Measurements from ENCODE around the gene TPCN1. TPM values are rescaled to one million over a fixed set of nuclear protein-coding genes. Genes with fewer than 3 reads are reported as not detected.

Gene TPCN1
- total RNA-seq, 2 donors from 2014 or later: 74.7 to 84.0 TPM

DNA sequence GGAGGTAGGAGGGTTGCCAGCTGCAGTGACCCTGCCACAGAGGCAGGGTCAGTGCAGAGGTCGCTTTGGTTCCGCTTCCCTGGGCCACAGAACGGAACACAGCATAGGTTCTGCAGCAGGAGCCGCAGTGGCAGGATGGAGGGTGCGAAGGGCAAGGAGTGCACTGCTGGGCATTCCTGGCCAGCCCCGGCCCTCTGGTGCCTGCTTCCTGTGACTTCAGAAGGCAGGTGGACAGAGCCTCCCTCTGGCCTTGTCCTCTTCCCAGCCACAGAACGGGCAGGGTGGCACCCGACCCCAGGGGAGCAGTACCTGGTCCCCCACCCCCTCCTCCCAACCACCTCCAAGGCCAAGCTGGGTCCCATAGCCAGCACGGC lies 75.9 kb downstream of the TPCN1 start:
- Mint-ChIP-seq H3K4me3 (no peak overlapping the region), H3K27me3 (ENCODE audit: low read depth) (no peaks in the 10 kb centered on the region), H3K9me3 (no peaks in the 10 kb centered on the region), H3K36me3 (ENCODE audit: insufficient read depth in 2 of 2) (peaks cover 0 to 9% of the 10 kb centered on the region in 2 donors), H3K4me1 (ENCODE audit: low read depth) (peaks cover 2% of the 10 kb centered on the region), H3K27ac (no peak overlapping the region)
- DNase-seq (no peak), ATAC-seq (replicated peaks in 1 of 2) (peak in 1 of 2 donors; percentile 12)

DNA sequence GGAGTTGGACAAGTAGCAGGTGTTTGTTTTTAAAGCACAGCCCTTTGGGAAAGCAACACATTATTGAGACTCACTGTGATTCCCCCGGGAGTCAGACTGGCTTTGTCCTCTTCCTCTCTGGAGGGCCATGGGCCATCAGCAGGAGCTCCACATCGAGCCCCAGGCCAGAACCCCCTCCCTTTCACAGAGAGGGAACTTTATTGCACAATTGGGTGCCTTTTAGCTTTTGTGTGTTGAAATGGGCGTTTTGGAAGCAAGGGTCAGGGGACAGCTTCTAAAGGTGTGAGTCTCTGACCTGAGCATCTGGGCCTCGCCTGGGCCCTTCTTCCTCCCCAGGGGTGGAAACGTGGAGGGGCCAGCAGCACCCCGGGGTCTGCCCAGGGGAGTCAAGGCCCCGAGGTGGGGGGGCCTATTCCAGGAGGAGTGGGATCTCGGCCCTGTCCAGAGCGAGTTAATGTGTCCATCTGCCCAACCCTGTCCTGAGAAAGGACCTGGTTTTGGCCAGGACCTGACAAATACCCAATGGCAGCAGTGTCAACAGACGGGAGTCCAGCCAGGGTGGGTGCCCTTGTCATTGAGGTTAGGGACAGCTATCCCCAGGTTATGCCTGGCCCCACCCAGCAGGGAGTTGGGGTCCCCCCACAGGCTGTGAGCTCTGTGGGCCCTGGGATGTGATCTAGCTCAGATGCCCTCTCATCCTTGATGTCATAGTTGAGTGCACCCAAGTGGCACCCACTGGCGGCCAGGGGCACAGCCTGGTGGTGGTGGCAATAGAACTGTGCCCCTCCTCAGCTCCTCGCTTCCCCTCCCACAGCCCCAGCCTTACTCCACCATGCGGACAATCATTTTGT lies 76.6 kb downstream of the TPCN1 start:
- H3K27me3 Mint-ChIP-seq (ENCODE audit: low read depth): no peaks in the 10 kb centered on the region

DNA sequence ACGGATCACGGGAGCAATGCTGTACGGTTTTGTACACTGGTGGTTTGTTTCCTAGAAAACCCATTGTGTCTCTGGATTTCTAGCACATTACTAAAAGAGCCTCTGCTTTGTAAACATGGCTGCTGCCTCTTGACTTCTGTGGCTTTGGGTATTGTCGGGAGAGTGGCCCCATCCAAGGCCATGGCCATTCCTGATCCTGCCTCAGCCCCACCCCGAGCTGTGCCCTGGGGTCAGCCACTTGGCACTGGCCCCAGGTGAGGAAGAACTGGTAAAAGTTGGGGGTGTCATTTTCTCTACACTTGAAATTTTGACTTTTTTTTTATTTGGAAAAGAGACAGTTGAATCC lies 77.2 kb downstream of the TPCN1 start:
- DNase-seq (no peak), ATAC-seq (replicated peaks in 1 of 2) (no peak)
- peaks cover 14% of the 10 kb centered on the region for H3K4me1 Mint-ChIP-seq (ENCODE audit: low read depth)
- no peaks in the 10 kb centered on the region for H3K9me3 Mint-ChIP-seq
- H3K36me3 Mint-ChIP-seq (ENCODE audit: insufficient read depth in 2 of 2): peaks cover 0 to 7% of the 10 kb centered on the region in 2 donors
- H3K4me3 Mint-ChIP-seq: no peak overlapping the region
- peak overlapping the region; percentile 73 for H3K27ac Mint-ChIP-seq
- no peaks in the 10 kb centered on the region for H3K27me3 Mint-ChIP-seq (ENCODE audit: low read depth)

More for the DNA sequence above, 76.6 kb downstream of the TPCN1 start:
- peaks cover 0 to 9% of the 10 kb centered on the region in 2 donors for H3K36me3 Mint-ChIP-seq (ENCODE audit: insufficient read depth in 2 of 2)
- H3K4me1 Mint-ChIP-seq (ENCODE audit: low read depth): peaks cover 8% of the 10 kb centered on the region
- DNase-seq: no peak
- H3K4me3 Mint-ChIP-seq: no peak overlapping the region
- no peaks in the 10 kb centered on the region for H3K9me3 Mint-ChIP-seq
- no peak for ATAC-seq (replicated peaks in 1 of 2)
- H3K27ac Mint-ChIP-seq: no peak overlapping the region

DNA sequence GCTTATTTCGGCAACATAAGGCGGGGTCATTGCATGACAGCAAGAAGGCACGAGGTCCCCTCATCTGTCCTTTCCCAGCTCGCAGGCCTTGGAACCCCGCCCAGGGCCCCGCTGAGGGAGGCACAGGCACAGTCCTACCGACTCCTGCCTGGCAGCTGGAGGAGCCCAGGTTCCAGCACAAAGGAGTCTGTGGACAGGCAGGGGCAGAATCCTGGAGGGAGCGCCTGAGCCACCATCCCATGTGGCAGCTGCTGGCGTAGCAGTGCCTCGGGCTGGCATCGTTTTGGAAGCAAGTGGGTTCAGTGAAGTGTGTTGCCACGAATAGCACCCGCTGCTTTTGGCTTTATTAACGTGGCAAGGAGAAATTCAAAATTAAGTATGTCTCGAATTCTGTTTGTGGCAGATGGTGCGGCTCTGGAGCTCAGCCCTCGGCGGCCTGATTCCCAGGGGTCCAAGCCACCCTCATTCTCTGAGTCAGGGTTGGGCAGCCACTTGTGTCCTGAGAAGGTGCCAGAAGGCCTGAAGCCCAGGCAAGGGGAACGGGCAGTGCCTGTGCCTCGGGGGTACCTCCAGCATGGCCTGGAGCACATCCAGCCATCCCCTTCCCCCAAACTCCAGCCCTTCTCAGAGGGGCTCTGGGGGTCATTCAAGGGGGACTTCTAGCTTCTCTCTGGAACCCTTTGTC lies 77.7 kb downstream of the TPCN1 start:
- DNase-seq: no peak
- Mint-ChIP-seq H3K4me1 (ENCODE audit: low read depth) (peaks cover 18% of the 10 kb centered on the region), H3K9me3 (no peaks in the 10 kb centered on the region), H3K27me3 (ENCODE audit: low read depth) (no peaks in the 10 kb centered on the region), H3K4me3 (no peak overlapping the region), H3K27ac (peak overlapping the region; percentile 73), H3K36me3 (ENCODE audit: insufficient read depth in 2 of 2) (peaks cover 0 to 8% of the 10 kb centered on the region in 2 donors)
- no peak for ATAC-seq (replicated peaks in 1 of 2)

DNA sequence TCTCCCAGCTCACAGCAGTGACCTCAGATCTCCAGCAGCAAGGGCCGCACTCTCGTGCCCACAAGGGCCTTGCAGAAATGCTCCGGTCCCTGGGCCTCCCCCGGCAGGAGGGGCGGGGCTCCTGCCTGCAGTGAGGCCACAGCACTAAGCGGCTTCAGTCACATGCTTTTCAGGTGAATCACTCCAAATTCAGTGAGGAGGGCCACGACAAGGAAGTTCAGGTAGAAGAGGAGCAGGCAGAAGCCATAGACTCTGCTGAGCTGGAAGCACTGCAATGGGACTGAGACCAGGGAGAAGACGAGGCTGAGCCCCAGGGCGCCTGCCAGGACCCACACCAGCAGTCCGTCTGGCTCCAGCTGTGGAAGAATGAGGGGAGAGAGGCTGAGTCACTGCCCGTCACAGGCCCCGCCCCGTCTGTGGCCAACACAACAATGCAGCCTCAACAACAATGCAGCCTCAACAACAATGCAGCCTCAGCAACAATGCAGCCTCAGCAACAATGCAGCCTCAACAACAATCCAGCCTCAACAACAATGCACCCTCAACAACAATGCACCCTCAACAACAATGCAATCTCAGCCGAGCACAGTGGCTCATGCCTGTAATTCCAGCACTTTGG lies 78.5 kb downstream of the TPCN1 start:
- Mint-ChIP-seq H3K4me1 (ENCODE audit: low read depth) (peaks cover 18% of the 10 kb centered on the region), H3K4me3 (no peak overlapping the region), H3K36me3 (ENCODE audit: insufficient read depth in 2 of 2) (peaks cover 0 to 10% of the 10 kb centered on the region in 2 donors), H3K27me3 (ENCODE audit: low read depth) (no peaks in the 10 kb centered on the region), H3K27ac (peak overlapping the region; percentile 46), H3K9me3 (no peaks in the 10 kb centered on the region)
- DNase-seq (no peak), ATAC-seq (replicated peaks in 1 of 2) (no peak)

DNA sequence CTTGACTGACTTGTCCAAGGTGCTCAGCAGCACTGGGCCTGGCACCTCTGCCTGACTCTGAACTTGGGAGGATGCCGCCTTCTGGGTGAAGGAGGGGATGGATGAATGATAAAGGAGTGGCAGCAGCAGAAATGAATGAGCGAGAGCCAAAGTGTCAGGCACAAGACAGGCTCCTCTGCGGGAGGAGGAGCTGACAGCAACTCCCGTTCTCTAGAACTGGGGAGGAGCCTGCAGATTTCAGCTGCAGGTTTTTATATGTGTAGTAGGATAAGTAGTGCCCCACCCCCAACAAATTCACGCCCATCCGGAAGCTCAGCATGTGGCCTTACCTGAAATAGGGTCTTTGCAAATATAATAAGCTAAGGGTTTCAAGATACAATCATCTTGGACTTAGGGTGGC lies 80.5 kb downstream of the TPCN1 start:
- ATAC-seq (replicated peaks in 1 of 2): no peak
- H3K36me3 Mint-ChIP-seq (ENCODE audit: insufficient read depth in 2 of 2): peaks cover 1 to 6% of the 10 kb centered on the region in 2 donors
- H3K27ac Mint-ChIP-seq: no peak overlapping the region

DNA sequence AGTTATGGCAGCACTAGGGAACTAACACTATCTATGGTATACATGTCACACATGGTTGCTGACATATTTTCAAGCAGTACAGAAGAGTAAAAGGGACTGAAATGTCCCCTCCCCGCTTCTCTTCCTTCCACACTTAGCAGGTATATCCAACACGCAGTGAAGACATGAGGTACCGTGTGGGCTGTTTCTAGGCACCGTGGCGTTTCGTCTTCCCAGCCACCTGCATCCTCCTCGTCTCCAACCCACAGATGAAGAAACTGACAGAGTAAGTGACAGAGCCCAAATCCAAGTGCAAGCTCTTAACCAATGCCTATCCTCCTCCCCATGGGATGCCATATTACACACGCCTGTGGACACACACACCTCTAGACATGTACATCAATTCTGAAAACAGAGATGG lies 81.2 kb downstream of the TPCN1 start:
- no peak for ATAC-seq (replicated peaks in 1 of 2)
- Mint-ChIP-seq H3K36me3 (ENCODE audit: insufficient read depth in 2 of 2) (peaks cover 1 to 6% of the 10 kb centered on the region in 2 donors), H3K27ac (no peak overlapping the region), H3K9me3 (no peaks in the 10 kb centered on the region), H3K4me3 (no peak overlapping the region), H3K4me1 (ENCODE audit: low read depth) (peaks cover 18% of the 10 kb centered on the region), H3K27me3 (ENCODE audit: low read depth) (no peaks in the 10 kb centered on the region)
- no peak for DNase-seq

More for the DNA sequence above, 80.5 kb downstream of the TPCN1 start:
- H3K4me1 Mint-ChIP-seq (ENCODE audit: low read depth): peaks cover 18% of the 10 kb centered on the region
- no peak overlapping the region for H3K4me3 Mint-ChIP-seq
- DNase-seq: no peak
- no peaks in the 10 kb centered on the region for H3K9me3 Mint-ChIP-seq
- H3K27me3 Mint-ChIP-seq (ENCODE audit: low read depth): no peaks in the 10 kb centered on the region

DNA sequence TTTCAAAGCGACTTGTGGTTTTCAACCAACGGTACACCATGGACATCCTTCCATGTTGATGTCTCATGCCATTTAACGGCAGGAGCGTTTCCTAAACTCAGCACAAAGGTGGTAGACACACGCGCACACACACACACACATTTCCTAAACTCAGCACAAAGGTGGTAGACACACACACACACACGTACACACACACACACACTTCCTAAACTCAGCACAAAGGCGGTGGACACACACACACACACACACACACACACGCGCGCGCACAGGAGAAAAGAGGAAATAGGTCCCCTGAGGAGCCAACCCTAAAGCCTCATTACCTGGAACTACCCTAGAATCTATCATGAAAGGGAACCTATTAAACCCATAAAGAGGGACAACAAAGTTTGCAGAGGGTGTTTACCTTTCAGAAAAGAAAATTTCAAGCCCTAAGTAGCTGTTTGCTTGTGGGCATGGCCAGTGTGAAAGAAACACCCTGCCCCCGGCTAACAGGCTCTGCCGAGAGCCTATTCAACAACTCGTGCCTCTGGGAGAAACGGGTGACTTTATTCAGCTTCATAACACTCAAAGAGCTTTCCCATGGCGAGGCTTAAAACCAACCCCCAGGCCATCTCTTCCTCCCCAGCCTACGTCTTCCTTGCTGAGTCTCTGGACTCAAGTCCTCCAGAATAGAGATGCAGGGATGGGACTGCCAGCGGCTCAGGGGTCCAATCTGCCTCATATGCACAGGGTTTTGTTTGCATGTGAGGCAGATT lies 81.8 kb downstream of the TPCN1 start:
- DNase-seq (no peak), ATAC-seq (replicated peaks in 1 of 2) (no peak)
- no peaks in the 10 kb centered on the region for H3K9me3 Mint-ChIP-seq
- H3K4me3 Mint-ChIP-seq: no peak overlapping the region
- no peaks in the 10 kb centered on the region for H3K27me3 Mint-ChIP-seq (ENCODE audit: low read depth)
- peaks cover 18% of the 10 kb centered on the region for H3K4me1 Mint-ChIP-seq (ENCODE audit: low read depth)
- no peak overlapping the region for H3K27ac Mint-ChIP-seq
- peaks cover 1 to 6% of the 10 kb centered on the region in 2 donors for H3K36me3 Mint-ChIP-seq (ENCODE audit: insufficient read depth in 2 of 2)

DNA sequence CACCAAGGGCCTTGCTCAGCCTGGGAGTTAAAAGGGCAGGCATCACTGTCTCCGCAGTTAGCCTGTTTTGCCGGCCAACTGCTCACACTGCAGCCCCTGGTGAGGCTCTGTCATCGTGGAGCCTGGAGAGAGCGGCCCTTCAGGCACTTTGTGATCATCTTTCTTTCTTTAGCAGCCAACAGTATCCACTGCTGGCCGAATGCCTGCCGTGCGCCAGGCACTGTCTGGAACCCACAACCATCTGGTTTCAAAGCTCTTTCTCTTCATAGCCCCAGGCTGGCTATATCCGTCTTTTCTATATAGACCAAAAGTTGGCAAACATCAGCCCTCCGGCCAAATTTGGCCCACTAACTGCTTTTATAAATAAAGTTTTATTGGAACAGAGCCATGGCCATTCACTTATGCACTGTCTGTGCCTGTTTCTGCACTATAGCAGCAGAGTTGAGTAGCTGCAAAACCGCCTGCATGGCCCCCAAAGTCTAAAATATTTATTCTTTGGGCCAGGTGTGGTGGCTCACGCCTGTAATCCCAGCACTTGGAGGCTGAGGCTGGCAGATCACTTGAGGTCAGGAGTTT lies 84.1 kb downstream of the TPCN1 start:
- no peak for ATAC-seq (replicated peaks in 1 of 2)
- H3K4me1 Mint-ChIP-seq (ENCODE audit: low read depth): peaks cover 18% of the 10 kb centered on the region
- H3K27ac Mint-ChIP-seq: no peak overlapping the region
- peaks cover 1 to 10% of the 10 kb centered on the region in 2 donors for H3K36me3 Mint-ChIP-seq (ENCODE audit: insufficient read depth in 2 of 2)
- H3K4me3 Mint-ChIP-seq: no peak overlapping the region
- no peaks in the 10 kb centered on the region for H3K27me3 Mint-ChIP-seq (ENCODE audit: low read depth)
- no peak for DNase-seq
- no peaks in the 10 kb centered on the region for H3K9me3 Mint-ChIP-seq

DNA sequence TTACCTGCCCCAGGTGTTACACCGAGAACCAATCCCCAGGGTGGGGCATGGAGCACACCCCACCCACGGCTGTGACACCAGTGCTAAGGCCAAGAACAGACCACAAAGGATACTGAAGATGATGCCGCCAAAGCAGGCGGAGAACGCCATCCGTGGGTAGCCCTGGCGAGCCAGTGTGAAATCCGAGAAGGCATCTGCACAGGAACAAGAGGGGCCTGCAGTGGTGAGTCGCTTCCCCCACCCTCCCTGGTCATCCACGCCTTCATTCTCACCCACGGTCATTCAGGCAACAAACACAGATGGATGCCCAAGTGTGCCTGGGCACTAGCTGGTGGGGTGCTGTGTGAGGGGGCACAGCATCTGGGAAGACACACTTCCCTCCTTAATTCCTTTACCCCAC lies 85.1 kb downstream of the TPCN1 start:
- no peak overlapping the region for H3K4me3 Mint-ChIP-seq
- peaks cover 18% of the 10 kb centered on the region for H3K4me1 Mint-ChIP-seq (ENCODE audit: low read depth)
- H3K36me3 Mint-ChIP-seq (ENCODE audit: insufficient read depth in 2 of 2): peaks cover 1 to 16% of the 10 kb centered on the region in 2 donors
- no peaks in the 10 kb centered on the region for H3K27me3 Mint-ChIP-seq (ENCODE audit: low read depth)
- H3K9me3 Mint-ChIP-seq: no peaks in the 10 kb centered on the region
- H3K27ac Mint-ChIP-seq: no peak overlapping the region
- ATAC-seq (replicated peaks in 1 of 2) (no peak), DNase-seq (no peak)

DNA sequence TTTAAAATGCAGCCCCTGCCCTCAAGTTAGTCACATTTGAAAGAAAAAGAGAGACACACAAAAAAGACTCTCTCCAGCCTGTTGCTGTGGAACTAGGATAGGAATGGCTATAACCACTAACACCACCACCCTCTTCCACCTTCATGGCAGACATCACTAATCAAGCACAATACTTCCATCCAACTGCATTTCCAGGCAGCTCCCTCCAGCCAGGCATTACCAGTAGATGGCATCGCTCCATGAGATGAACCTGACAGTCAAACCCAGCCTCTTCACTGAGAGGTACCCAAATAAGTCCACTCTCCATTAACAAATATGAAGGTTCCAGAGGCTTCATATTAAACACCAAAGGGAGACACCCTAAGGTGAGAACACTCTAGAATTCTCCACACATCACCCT lies 89.2 kb downstream of the TPCN1 start:
- Mint-ChIP-seq H3K9me3 (no peaks in the 10 kb centered on the region), H3K4me1 (ENCODE audit: low read depth) (no peaks in the 10 kb centered on the region), H3K27me3 (ENCODE audit: low read depth) (no peaks in the 10 kb centered on the region), H3K4me3 (no peak overlapping the region), H3K36me3 (ENCODE audit: insufficient read depth in 2 of 2) (peaks cover 0 to 17% of the 10 kb centered on the region in 2 donors), H3K27ac (peak overlapping the region; percentile 81)
- no peak for ATAC-seq (replicated peaks in 1 of 2)
- no peak for DNase-seq

DNA sequence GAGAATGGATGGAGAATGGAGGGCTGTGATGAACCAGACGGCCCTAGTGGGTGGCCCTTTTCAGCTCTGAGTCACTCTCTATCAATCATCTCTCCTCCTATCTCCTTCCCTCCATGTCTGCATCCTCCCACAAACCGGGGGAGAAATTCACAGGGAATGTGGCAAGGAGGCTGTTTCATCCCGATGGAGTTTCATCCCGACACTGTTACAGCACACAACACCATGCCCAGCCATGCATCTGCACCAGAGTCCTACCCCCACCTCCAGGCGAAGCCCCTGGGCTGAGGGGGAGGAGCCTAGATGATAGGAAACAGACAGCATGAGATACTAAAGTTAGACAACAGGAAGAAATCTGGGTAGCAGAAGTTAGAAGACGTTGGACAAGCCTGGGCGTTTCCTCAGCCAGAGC lies 92.9 kb downstream of the TPCN1 start:
- ATAC-seq (replicated peaks in 1 of 2): no peak

More for the DNA sequence above, 92.9 kb downstream of the TPCN1 start:
- Mint-ChIP-seq H3K4me3 (no peak overlapping the region), H3K4me1 (ENCODE audit: low read depth) (no peaks in the 10 kb centered on the region), H3K27me3 (ENCODE audit: low read depth) (no peaks in the 10 kb centered on the region), H3K27ac (no peak overlapping the region), H3K36me3 (ENCODE audit: insufficient read depth in 2 of 2) (peaks cover 11 to 32% of the 10 kb centered on the region in 2 donors), H3K9me3 (peaks cover 0 to 4% of the 10 kb centered on the region in 2 donors)
- no peak for DNase-seq

Data from activated T-cell treated with anti-CD3 and anti-CD28 coated beads, Interleukin-2, amount 50 U/mL, for 72 hours (primary cell).